GM10266 (cell line): Measurements from ENCODE around the gene TIGD6.

Source experiments
- DNase-seq: peaks from one replicate; pipeline ENCODE4 v3.0.0; 2012; ENCODE audit errors: extremely low spot score
- CTCF ChIP-seq: IDR thresholded peaks from 2 replicates; pipeline ENCODE4 v1.5.1; 2012; ENCODE audit warnings: mild to moderate bottlenecking, low read depth; ENCODE audit not compliant: control insufficient read depth, insufficient read depth; ENCODE audit errors: missing control alignments

Gene TIGD6

DNA sequence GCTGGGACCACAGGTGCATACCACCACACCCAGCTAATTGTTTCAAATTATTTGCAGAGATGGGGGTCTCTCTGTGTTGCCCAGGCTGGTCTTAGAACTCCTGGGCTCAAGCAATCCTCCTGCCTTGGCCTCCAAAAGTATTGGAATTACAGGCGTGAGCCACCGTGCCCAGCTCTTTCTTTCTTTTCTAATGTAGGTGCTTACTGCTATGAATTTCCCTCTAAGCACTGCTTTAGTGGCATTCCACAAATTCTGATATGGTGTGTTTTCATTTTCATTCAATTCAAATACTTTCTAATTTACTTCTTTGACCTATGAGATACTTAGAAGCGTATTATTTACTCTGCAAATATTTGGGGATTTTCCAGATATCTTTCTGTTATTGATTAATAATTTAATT, 15.0 kb upstream of the TIGD6 start:
- no peak for DNase-seq
- TF ChIP-seq CTCF: no peak

DNA sequence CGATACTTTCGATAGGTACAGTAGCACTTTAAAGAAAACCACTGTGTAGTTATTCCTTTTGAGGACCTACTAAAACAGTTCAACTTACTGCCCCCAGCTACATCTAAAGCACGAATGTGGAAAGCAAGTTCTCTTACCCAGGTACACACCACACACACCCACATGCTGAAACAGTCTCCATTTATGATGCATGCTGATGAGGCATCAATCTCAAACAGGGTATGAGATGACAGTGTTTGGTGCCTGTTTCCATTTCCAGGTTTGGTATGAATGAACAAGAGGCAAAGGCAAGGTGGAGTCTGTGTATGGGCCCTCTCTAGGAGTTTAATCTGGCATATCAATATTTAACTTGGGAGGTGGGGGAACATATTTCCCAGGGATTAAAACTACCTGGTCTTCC, 14.0 kb upstream of the TIGD6 start:
- no peak for DNase-seq
- TF ChIP-seq CTCF: no peak

GRCh38 chr5:150013931-150014330, 13.5 kb upstream of the TIGD6 start:
- no peak for DNase-seq
- TF ChIP-seq CTCF: no peak

GRCh38 chr5:150009671-150010387, 9.4 kb upstream of the TIGD6 start:
- no peak for TF ChIP-seq CTCF
- no peak for DNase-seq

DNA sequence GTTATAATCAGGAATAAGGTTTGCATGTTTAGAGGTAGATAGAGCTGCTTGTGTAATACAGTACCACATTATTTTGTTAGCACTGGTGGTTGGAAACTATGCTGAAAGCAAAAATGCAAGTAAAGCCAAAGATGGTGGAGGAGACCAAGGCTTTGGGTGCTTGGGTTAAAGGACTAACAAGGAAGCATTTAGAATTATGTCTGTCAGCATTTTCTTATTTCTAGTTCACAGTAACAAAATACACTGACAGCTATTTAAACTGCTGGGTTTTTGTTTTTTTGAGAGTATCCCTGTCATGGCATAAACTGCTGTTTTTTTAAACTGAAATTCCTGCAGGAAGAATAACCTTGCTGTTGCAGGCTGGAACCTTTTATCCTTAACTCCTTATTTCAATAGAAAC, 6.6 kb upstream of the TIGD6 start:
- no peak for TF ChIP-seq CTCF
- no peak for DNase-seq

DNA sequence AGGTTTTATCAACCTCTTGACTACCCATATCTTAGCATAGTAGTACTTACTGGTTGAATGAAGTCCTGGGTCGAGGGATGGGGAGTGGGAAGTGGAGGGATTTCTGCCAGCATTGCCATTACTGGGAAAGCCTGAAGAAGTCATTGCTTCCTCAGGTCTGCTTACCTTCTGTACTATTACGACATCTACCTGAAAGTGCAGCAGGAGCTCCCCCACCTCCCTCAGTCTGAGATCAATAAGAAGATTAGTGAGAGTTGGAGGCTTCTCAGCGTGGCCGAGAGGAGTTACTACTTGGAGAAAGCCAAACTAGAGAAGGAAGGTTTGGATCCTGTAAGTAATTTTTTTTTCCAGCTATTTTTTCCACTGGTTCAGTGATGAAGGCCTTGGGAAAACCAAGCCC, 5.9 kb upstream of the TIGD6 start:
- DNase-seq: no peak
- TF ChIP-seq CTCF: no peak

GRCh38 chr5:150001660-150002486, 1.4 kb upstream of the TIGD6 start:
- peak; percentile 41 for TF ChIP-seq CTCF

More at GRCh38 chr5:150001660-150002486, 1.4 kb upstream of the TIGD6 start:
- peak; percentile 78 for DNase-seq
